Stimulated activated CD4-positive, alpha-beta T cell treated with anti-CD3 and anti-CD28 coated beads, Interleukin-4, amount 100 ng/mL, for 24 hours (primary cell): ENCODE measurements around the gene NDUFAB1.
"Not testable (repeated sequence)": the region's sequence is repeated elsewhere in the genome, so short reads cannot be mapped to it uniquely, and the experiment has no call there.

Experiments used
- DNase-seq: peaks from one replicate; pipeline ENCODE4 v3.0.0-alpha.2; 2020

Gene NDUFAB1

GRCh38 chr16:23583271-23583670, 12.8 kb downstream of the NDUFAB1 start:
- not testable (repeated sequence) for DNase-seq

- no peak for DNase-seq
Observed at GRCh38 chr16:23581764-23582163, 14.4 kb downstream of the NDUFAB1 start.

GRCh38 chr16:23580391-23580790, 15.7 kb downstream of the NDUFAB1 start:
- no peak for DNase-seq

- no peak for DNase-seq
Observed at GRCh38 chr16:23579371-23579770, 16.7 kb downstream of the NDUFAB1 start.

GRCh38 chr16:23578101-23578830, 17.9 kb downstream of the NDUFAB1 start:
- no peak for DNase-seq

- DNase-seq = no peak
Observed at GRCh38 chr16:23577493-23577892, 18.6 kb downstream of the NDUFAB1 start.

- no peak for DNase-seq
Observed at GRCh38 chr16:23575834-23576233, 20.3 kb downstream of the NDUFAB1 start.

- DNase-seq = no peak
Observed at GRCh38 chr16:23573817-23574216, 22.3 kb downstream of the NDUFAB1 start.

GRCh38 chr16:23572394-23572793, 23.7 kb downstream of the NDUFAB1 start:
- DNase-seq = no peak

- no peak for DNase-seq
Observed at GRCh38 chr16:23571895-23572294, 24.2 kb downstream of the NDUFAB1 start.

- DNase-seq = no peak
Observed at GRCh38 chr16:23570992-23571632, 25.0 kb downstream of the NDUFAB1 start.

GRCh38 chr16:23567602-23568001, 28.5 kb downstream of the NDUFAB1 start:
- DNase-seq = no peak

- no peak for DNase-seq
Observed at GRCh38 chr16:23566724-23567123, 29.4 kb downstream of the NDUFAB1 start.

GRCh38 chr16:23564575-23565363, 31.3 kb downstream of the NDUFAB1 start:
- no peak for DNase-seq

GRCh38 chr16:23563186-23563585, 32.9 kb downstream of the NDUFAB1 start:
- no peak for DNase-seq

GRCh38 chr16:23562505-23562904, 33.6 kb downstream of the NDUFAB1 start:
- DNase-seq = no peak

GRCh38 chr16:23561586-23561985, 34.5 kb downstream of the NDUFAB1 start:
- no peak for DNase-seq

GRCh38 chr16:23557779-23558702, 38.1 kb downstream of the NDUFAB1 start:
- peak; percentile 19 for DNase-seq

GRCh38 chr16:23556881-23557778, 39.0 kb downstream of the NDUFAB1 start, which contains the start of the genes EARS2 and UBFD1:
TSS of gene EARS2 (minus strand) at chr16:23557350. CDS start at chr16:23557343, 7 bp downstream.
TSS of gene UBFD1 (plus strand) at chr16:23557727. CDS start at chr16:23557743, 16 bp downstream.
- peak; percentile 99 for DNase-seq

- DNase-seq = no peak
Observed at GRCh38 chr16:23554536-23554935, 41.6 kb downstream of the NDUFAB1 start.

GRCh38 chr16:23552161-23552560, 44.0 kb downstream of the NDUFAB1 start:
- no peak for DNase-seq
